ENCODE measurements around the gene EMP1.

The EMP1 gene, protein sequence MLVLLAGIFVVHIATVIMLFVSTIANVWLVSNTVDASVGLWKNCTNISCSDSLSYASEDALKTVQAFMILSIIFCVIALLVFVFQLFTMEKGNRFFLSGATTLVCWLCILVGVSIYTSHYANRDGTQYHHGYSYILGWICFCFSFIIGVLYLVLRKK

DNA sequence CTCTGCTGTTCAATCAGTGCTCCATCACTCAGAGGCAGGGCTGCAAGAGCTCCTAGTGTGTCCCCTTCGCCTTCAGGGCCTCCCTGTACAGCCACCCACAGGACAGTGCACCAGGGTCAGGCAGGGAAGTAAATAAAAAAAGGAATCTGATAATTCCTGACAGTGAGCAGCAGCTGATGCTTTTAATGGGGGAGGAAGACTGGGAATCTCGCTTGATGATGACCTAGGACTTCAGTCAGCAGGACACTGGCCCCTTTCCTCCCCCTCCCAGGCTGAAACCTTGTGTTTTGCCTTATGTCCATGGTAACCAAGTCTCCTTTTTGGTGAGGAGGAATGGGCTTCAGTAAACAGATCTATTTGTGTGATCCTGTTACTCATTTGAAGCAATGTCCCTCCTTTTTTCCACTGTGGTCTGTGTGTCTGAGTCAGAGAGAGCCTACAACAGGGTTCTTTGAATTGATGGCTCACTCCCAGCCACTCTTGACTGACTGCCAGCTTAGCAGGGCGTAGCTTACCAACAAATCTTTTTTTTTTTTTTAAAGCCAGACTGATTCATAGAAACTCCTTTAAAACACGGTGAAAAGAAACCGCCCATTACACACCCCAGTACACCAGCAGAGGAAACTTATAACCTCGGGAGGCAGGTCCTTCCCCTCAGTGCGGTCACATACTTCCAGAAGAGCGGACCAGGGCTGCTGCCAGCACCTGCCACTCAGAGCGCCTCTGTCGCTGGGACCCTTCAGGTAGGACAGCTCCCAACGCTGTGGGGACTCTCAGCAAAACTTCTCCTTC lies at the start of gene EMP1:
EMP1 (plus strand) TSS at position 597 of the 792 bp plus-strand sequence. CDS start 14,785 bp downstream, outside the sequence.
- peak; percentile 52 to 75 for DNase-seq
- TF ChIP-seq GATA1 (IDR thresholded peaks at IDR 0.05; ENCODE audit: low read depth, low read length) (no peak), POLR2A (IDR thresholded peaks at IDR 0.05; ENCODE audit: low read length) (no peak)

DNA sequence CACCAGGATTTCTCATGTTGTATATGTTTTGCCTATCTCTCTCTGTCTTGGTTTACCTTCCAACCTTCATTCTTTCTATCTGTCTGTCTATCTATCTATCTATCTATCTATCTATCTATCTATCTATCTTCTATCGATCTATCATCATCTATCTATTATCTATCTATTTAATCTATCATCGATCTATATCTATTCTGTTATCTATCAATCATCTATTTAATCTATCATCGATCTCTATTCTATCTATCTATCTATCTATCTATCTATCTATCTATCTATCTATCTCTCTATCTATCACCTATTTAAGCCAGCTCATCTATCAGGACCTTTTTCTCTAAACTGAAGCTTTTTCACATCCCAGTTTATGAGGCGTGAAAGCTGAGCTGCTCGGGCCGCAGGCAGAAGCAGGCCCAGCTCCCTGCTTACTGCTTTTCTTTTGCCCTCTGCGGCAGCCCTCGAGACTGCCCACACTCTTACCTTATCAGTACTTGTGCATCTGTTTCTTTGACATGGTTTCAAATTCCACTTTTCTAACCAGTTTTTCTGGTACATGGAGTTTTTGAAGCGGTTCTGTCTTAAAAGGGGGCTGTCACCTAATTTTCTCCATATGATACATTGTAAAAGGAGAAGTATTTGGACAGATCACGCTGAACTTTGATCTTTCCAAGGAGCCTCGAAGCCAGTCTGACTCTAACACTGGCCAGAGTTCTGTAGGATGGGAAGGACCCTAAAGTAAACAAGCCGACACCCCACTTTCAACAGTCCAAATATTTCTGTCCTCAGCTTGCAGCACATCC lies 48.6 kb upstream of the EMP1 start:
- no peak for TF ChIP-seq POLR2A (IDR thresholded peaks at IDR 0.05; ENCODE audit: low read length)
- TF ChIP-seq GATA1 (IDR thresholded peaks at IDR 0.05; ENCODE audit: low read depth, low read length): no peak
- DNase-seq: peak; percentile 4 to 31

DNA sequence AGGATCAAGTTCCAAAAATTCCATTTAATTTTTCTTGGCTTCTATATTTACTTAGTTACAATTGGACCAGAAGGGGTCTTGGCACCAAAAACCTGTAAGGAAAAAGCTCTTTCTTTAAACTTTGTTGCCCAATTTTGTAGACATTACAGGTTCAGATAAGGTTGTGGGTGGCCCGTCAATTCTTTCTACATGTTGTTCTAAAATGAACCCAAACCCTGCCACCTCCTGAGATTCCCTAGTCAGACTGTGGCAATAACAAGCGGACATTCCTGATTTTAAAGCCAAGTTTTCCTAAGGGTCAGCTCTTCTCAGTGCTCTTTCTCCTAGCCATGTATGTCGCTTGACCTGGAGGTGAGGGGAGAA lies 48.1 kb upstream of the EMP1 start:
- DNase-seq: no peak
- TF ChIP-seq POLR2A (IDR thresholded peaks at IDR 0.05; ENCODE audit: low read length) (no peak), GATA1 (IDR thresholded peaks at IDR 0.05; ENCODE audit: low read depth, low read length) (no peak)

DNA sequence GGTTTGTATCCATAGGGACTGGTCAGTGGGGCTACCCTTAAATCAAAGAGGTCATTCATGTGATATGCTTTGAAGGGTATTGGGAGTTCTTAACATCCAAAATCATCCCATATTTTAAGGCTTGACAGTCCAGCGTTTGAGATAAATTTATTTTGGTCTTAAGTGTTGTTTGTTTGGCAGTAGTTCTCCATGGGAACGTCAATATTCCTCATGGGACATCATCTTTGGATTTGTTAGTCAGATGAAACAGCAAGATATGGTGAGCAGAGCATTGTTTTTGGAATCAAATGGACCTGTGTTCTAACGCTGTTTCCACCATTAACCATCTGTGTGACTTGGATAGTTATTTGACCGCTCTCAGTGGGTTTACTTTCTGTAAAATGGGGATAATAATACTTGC lies 47.1 kb upstream of the EMP1 start:
- DNase-seq: no peak
- TF ChIP-seq POLR2A (IDR thresholded peaks at IDR 0.05; ENCODE audit: low read length) (no peak), GATA1 (IDR thresholded peaks at IDR 0.05; ENCODE audit: low read depth, low read length) (no peak)

DNA sequence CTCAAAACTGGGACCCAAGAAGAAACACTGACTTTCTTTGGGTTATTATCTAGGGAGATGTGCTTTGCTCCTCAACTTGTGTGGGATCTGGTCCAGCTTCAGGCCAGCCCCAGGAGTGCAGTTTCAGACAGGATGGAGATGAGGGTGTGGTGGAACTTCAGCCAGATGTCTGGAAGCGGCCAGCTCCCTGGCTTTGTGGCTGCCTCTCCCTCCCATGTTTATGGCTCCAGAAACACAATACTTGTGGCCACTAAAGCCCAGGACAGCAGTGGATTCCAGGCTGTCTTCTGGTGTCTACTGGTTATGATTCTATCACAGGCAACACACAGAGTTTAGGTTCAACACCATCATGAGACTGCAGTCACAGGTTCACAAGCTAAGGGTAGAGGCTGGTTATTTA lies 44.2 kb upstream of the EMP1 start:
- DNase-seq: no peak
- no peak for TF ChIP-seq POLR2A (IDR thresholded peaks at IDR 0.05; ENCODE audit: low read length)
- no peak for TF ChIP-seq GATA1 (IDR thresholded peaks at IDR 0.05; ENCODE audit: low read depth, low read length)

DNA sequence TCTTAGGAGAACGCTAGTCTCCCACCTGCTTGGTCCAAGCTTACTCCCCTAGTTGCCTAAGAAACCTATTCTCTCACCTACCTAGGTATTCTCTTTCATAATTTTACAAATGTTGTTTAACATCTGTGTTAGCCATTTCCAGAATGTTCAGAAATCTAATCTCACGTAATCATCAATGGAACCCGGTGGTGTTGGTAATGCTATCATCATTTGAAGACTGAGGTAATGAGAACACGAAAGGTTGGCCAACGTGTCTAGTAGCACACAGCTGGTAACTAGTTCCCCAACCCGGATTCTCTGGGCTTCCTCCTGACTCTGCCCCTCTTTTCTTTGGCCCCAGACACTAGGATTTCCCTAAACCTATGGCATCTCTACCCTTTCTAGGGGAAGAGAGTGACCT lies 43.8 kb upstream of the EMP1 start:
- TF ChIP-seq POLR2A (IDR thresholded peaks at IDR 0.05; ENCODE audit: low read length) (no peak), GATA1 (IDR thresholded peaks at IDR 0.05; ENCODE audit: low read depth, low read length) (no peak)
- DNase-seq: no peak

DNA sequence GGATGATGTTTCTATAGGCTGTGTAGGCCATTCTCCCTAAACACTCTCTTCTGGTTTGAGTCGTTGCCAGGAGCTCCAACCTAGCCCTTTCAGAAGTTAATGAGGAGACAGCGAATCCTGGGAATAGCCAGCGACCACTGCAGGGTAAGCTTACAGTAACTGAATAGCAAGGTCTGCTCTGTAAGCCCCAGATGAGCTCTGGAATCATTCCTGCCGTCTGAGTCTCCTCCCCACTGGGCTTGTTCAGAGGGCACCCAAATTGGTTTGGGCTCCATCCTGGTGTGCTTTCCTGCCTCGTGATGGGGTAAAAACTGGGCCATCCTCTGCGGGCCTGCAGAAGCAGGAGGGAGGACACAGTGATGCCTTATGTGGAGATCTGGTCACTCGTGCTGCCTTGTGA lies 43.3 kb upstream of the EMP1 start:
- TF ChIP-seq GATA1 (IDR thresholded peaks at IDR 0.05; ENCODE audit: low read depth, low read length): no peak
- no peak for TF ChIP-seq POLR2A (IDR thresholded peaks at IDR 0.05; ENCODE audit: low read length)
- DNase-seq: no peak

DNA sequence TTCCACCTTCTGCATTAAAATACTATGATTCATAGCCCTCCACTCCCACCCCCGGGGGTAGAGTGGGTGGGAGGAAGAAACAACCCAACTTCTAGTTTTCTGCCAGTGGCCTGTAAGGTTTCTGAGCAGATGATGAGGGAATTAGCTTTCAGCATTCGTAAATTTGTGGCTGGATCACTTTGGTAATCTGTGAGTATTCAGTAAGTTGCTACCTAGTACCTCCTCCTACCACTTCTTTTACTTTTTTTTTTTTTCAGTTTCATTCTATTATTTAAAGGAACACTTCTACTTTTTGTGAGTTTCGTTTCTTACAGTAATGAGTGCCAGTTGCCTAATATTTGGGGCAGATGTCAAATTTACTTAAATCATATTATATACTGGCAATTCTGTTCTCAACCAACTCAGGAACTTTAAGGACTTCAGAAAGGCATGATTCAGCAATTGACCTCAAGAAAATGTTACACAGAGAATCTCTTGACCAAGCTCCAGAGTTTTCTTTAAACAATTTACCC lies 42.4 kb upstream of the EMP1 start:
- DNase-seq: no peak
- no peak for TF ChIP-seq POLR2A (IDR thresholded peaks at IDR 0.05; ENCODE audit: low read length)
- no peak for TF ChIP-seq GATA1 (IDR thresholded peaks at IDR 0.05; ENCODE audit: low read depth, low read length)

DNA sequence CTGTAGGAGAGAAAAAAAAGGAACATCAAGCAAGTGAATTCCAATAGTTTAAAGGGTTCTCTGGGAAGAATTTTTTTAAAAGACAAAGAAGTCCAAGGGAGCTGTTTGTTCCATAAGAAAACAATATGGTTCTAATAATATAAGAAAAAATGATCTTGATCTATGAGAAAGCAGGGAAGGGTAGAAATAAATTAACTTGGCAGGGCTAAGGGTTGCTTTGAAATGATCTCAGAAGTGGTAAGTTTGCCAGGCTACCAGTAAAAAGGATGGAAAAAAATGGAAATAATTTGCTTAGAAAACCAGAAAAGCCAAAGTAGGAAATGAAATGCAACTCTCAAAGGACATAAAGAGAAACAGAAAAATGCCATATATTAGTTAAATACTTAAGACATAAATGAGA lies 41.7 kb upstream of the EMP1 start:
- DNase-seq: no peak
- TF ChIP-seq POLR2A (IDR thresholded peaks at IDR 0.05; ENCODE audit: low read length) (no peak), GATA1 (IDR thresholded peaks at IDR 0.05; ENCODE audit: low read depth, low read length) (no peak)

DNA sequence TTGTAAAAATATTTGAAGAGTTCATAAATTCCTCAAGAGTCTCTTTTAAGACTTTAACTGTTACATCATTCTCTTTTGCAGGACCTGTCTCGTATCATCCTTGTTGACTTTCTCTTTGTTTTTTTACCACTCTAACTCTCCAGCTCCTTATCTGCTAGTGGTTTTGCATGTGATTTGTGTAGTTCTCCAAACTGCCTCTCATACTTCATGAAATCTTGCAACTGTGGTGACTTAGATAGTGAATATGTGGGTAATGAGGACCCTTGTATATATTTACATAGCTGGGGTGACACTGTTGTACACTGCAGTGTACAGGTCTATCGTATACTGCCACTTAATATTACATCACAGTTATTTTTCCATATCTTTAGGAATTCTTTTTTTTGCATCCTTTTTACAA lies 40.2 kb upstream of the EMP1 start:
- no peak for TF ChIP-seq GATA1 (IDR thresholded peaks at IDR 0.05; ENCODE audit: low read depth, low read length)
- TF ChIP-seq POLR2A (IDR thresholded peaks at IDR 0.05; ENCODE audit: low read length): no peak
- no peak for DNase-seq

DNA sequence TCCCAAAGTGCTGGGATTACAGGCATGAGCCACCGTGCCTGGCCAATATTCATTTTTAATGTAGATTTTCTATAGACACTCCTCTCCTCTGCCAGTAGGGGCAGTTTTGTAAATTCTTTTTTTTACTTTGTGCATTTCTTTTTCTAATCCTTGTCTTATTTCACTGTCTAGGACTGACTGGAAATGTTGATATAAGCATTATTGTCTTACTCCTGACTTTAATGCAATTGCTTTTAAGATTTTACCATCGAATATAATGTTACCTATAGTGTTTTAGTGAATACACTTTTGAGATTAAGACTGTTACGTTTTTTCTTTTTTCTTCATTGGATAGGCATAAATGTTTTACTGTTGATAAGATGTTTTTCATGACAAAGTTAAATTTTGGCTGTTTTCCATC lies 35.4 kb upstream of the EMP1 start:
- DNase-seq: no peak
- no peak for TF ChIP-seq POLR2A (IDR thresholded peaks at IDR 0.05; ENCODE audit: low read length)
- no peak for TF ChIP-seq GATA1 (IDR thresholded peaks at IDR 0.05; ENCODE audit: low read depth, low read length)

DNA sequence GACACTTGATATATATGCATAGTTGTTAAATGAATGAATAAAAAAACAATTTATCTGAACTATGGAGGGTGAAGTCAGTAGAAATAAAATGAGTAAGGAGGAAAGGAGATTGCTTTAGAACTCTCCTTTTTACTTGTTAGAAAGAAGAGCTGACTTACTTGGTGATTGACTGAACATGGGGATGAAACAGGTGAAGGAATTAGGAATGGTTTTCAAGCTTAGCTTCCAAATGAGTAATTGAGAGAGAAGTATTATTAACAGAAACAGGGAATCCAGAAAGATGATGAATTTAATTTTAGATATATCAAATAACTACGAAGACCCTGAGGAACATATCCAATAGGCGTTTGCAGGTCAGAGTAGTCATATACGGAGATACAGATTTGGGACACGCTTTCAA lies 33.6 kb upstream of the EMP1 start:
- TF ChIP-seq POLR2A (IDR thresholded peaks at IDR 0.05; ENCODE audit: low read length) (no peak), GATA1 (IDR thresholded peaks at IDR 0.05; ENCODE audit: low read depth, low read length) (no peak)
- DNase-seq: no peak

DNA sequence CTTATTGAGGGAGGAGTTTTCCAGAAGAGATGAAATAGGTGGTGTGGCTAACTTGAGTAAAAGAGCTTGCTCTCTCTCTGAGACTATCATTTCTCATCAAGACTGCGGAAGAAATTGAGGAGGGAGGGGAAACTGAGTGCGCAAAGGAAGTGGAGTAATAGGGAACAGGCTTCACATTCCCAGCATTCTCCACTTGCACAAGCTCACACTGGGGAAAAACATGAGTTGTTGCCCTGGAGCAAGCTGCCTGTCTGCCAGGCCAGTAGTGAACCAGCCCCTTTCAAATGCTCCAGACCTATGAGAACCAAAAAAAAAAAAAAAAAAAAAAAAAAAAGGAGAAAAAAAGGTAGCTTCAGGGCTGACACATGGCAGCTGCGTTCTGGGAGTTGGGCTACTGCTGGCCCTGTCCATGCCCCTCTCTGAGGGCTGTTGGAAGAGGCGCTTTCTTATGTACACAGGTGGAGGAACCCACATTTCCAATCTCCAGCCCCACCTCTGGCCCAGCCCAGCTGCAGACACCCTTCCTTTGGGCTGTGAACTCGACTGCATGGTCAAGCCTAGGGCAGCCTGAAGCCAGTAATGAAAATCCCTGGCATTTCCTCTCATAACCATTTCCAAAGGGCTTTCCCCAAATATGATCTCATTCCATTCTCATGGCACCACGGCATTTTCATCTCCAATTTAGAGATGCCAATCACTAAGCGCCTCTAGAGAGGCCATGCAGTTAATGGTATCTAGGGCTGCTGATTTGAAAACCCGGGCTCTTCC lies 32.5 kb upstream of the EMP1 start:
- TF ChIP-seq POLR2A (IDR thresholded peaks at IDR 0.05; ENCODE audit: low read length) (no peak), GATA1 (IDR thresholded peaks at IDR 0.05; ENCODE audit: low read depth, low read length) (no peak)
- no peak for DNase-seq

Measured in erythroblast (primary cell).